ENCODE results near the gene HSP90AA1. TPM values are rescaled to one million over a fixed set of nuclear protein-coding genes. Genes with fewer than 3 reads are reported as not detected.

The HSP90AA1 gene
- polyA plus RNA-seq, 3 donors = 832 to 902 (median 890) TPM

DNA sequence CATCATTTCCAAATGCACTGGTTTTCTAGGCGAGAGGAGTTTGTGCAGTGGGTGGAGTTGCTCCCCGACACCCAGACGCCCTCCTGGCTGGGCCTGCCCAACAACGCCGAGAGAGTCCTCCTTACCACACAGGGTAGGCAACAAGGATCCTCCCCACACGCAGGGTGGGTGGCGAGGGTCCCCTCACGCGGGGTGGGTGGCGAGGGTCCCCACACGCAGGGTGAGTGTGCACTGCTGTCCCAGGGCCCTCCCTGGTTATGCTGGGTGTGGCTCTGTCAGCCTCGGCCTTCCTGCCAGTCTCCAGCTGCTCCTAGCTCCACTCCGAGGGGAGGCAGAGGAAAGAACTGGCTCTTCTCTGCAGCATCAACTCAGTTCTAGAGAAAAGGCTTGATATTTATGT, 42.3 kb downstream of the HSP90AA1 start:
- no peak for DNase-seq (ENCODE audit: low read depth in 3 of 3, low spot score in 2 of 3)

DNA sequence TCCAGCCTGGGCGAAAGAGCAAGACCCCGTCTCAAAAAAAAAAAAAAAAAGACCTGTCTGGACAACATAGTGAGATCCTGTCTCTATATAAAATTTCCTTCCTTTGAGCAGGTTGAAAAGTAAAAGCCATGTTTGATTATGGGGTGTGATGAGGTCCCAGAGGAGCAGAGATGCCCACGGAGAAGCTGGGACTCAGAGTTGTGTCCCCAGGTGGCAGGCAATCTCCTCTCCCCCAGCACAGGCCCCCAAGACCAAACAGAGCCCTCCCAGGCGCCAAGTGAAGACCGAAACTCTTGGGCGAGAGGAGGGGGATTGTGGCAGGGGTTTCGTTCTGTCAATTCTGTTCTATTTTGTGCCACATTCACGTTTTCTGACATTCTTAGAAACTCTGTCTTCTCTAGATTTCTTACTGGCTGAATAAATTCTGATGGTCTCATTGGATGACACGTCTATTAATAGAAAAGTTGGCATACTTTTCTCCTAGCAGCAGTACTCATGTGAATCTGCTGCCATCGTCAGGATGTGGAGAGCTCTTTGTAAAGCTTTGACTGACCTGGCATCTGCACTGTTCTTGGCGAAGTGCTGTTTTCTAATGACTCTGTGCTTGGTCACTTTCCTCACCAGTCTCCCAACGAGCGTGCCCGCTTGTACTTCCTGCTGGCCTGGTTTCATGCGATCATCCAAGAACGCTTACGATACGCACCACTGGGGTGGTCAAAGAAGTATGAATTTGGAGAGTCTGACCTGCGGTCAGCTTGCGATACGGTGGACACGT, 43.4 kb downstream of the HSP90AA1 start:
- DNase-seq (ENCODE audit: low read depth in 3 of 3, low spot score in 2 of 3) = no peak

GRCh38 chr14:102042699-102043098, 44.1 kb downstream of the HSP90AA1 start:
- no peak for DNase-seq (ENCODE audit: low read depth in 3 of 3, low spot score in 2 of 3)

GRCh38 chr14:102040153-102040552, 46.7 kb downstream of the HSP90AA1 start:
- no peak for DNase-seq (ENCODE audit: low read depth in 3 of 3, low spot score in 2 of 3)

- no peak for DNase-seq (ENCODE audit: low read depth in 3 of 3, low spot score in 2 of 3)
Measured at GRCh38 chr14:102039157-102039556, 47.7 kb downstream of the HSP90AA1 start.

GRCh38 chr14:102037686-102038085, 49.2 kb downstream of the HSP90AA1 start:
- no peak for DNase-seq (ENCODE audit: low read depth in 3 of 3, low spot score in 2 of 3)

DNA sequence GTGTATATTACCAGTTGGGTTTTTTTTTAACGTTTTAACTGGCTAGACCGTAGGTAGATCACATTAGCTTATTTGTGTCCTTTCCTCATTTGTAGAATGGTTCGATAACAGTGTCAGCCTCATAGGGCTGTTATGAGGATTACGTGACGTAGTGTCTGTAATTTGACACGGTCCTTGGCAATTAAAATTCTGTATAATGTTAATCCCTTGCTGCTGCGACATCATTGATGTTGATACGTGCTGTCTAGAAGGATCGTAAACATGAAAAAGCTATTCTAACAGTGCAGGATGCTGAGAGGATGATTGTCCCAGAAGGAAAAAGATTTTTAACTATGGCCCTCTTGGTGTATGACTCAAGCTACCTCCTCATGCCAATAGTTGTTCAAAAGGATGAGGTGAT, 50.9 kb downstream of the HSP90AA1 start:
- no peak for DNase-seq (ENCODE audit: low read depth in 3 of 3, low spot score in 2 of 3)

DNA sequence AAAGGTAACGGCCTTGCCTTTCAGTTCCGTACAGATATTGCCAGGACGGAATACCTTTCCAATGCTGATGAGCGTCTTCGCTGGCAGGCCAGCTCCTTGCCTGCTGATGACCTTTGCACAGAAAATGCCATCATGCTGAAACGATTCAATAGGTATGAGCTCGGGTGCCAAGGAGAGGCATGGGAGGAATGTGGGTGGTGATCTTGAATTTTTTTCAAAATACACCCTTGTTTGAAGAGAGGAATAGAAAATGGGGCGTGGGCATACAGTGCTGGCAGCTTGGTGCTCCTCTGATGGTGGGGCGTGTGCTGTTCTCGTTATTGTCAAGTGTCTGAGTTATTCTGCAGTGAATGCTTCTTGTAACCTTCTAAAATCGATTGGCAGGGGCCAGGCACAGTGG, 52.5 kb downstream of the HSP90AA1 start:
- DNase-seq (ENCODE audit: low read depth in 3 of 3, low spot score in 2 of 3) = no peak

GRCh38 chr14:102033241-102033640, 53.6 kb downstream of the HSP90AA1 start:
- no peak for DNase-seq (ENCODE audit: low read depth in 3 of 3, low spot score in 2 of 3)

Other genes with a start within 250 kb of the HSP90AA1 start
- gene DYNC1H1, start 122.5 kb downstream of the HSP90AA1 start, polyA plus RNA-seq (ENCODE audit: insufficient read length in 3 of 3) = 100 to 1,000 TPM; 324 to 350 (median 327) TPM
- gene WDR20, start 52.9 kb upstream of the HSP90AA1 start, polyA plus RNA-seq (ENCODE audit: insufficient read length in 3 of 3) = 10 to 100 TPM; 27.9 to 30.4 (median 29.6) TPM
- 10 to 100 TPM; 24.3 to 24.8 (median 24.6) TPM for gene MOK, start 218.1 kb upstream of the HSP90AA1 start, polyA plus RNA-seq (ENCODE audit: insufficient read length in 3 of 3)
- 10 to 100 TPM; 11.6 to 13.4 (median 12.6) TPM for gene ZNF839, start 232.7 kb upstream of the HSP90AA1 start, polyA plus RNA-seq (ENCODE audit: insufficient read length in 3 of 3)

Measured in right renal cortex interstitium (tissue), 3 donors.